ENCODE data around the gene MYPOP.

Gene MYPOP

GRCh38 chr19:45906221-45906620 lies 3.8 kb upstream of the MYPOP start:
- H2BK15ac ChIP-seq (ENCODE audit: low read length) = no peak overlapping the region
- H3K14ac ChIP-seq (ENCODE audit: low read length) = no peak overlapping the region
- H3K4me2 ChIP-seq (ENCODE audit: insufficient read depth, low read length, poor library complexity, severe bottlenecking) = no peak overlapping the region
- H3K18ac ChIP-seq (ENCODE audit: low read length) = no peak overlapping the region
- H2AK5ac ChIP-seq (ENCODE audit: low read depth, low read length) = no peak overlapping the region
- H3K27ac ChIP-seq (replicated peaks; ENCODE audit: low read length) = no peak overlapping the region
- no peak overlapping the region for H3K4me3 ChIP-seq (ENCODE audit: low read length in 2 of 2)
- H3K9ac ChIP-seq (ENCODE audit: low read depth, low read length, poor library complexity) = no peak overlapping the region
- H3K79me1 ChIP-seq (ENCODE audit: low read depth, low read length) = peaks cover 3% of the 10 kb centered on the region
- H2BK120ac ChIP-seq (ENCODE audit: low read depth, low read length) = no peak overlapping the region
- no peak overlapping the region for H2BK12ac ChIP-seq (ENCODE audit: low read length)
- H2BK5ac ChIP-seq (ENCODE audit: low read length) = no peak overlapping the region
- H3K4ac ChIP-seq (ENCODE audit: low read length) = no peak overlapping the region
- H3K36me3 ChIP-seq (replicated peaks in 1 of 2; ENCODE audit: control insufficient read depth in 2 of 2, insufficient read depth in 2 of 2, low read length in 2 of 2) = no peaks in the 10 kb centered on the region
- no CpG with 5 or more reads among the region's 3 CpGs for WGBS, 2 donors (ENCODE audit: extremely low coverage in 2 of 2, insufficient read length in 2 of 2, insufficient replicate concordance in 1 of 2)
- peaks cover 4 to 9% (median 5%) of the 10 kb centered on the region in 3 experiments for H3K27me3 ChIP-seq (ENCODE audit: control insufficient read depth in 3 of 3, insufficient read depth in 3 of 3, low read depth in 1 of 3, low read length in 3 of 3)
- H3K23ac ChIP-seq (ENCODE audit: low read depth, low read length, poor library complexity) = no peak overlapping the region
- H4K8ac ChIP-seq (ENCODE audit: low read depth, low read length) = no peak overlapping the region
- no peaks in the 10 kb centered on the region for H3K9me3 ChIP-seq (replicated peaks in 1 of 2; ENCODE audit: control insufficient read depth in 2 of 2, insufficient read depth in 1 of 2, low read depth in 1 of 2, low read length in 2 of 2)
- H3K4me1 ChIP-seq (ENCODE audit: control insufficient read depth in 2 of 2, insufficient read depth in 1 of 2, low read depth in 1 of 2, low read length in 2 of 2) = peaks cover 3 to 4% of the 10 kb centered on the region in 2 donors
- no peak for DNase-seq (ENCODE audit: low spot score)
- H2AFZ ChIP-seq (ENCODE audit: low read length) = no peak overlapping the region
- no peak overlapping the region for H4K91ac ChIP-seq (ENCODE audit: low read depth, low read length, poor library complexity)

GRCh38 chr19:45905011-45905410 lies 2.6 kb upstream of the MYPOP start:
- H2BK12ac ChIP-seq (ENCODE audit: low read length) = no peak overlapping the region
- no peak overlapping the region for H3K9ac ChIP-seq (ENCODE audit: low read depth, low read length, poor library complexity)
- H2AK5ac ChIP-seq (ENCODE audit: low read depth, low read length) = no peak overlapping the region
- H2BK5ac ChIP-seq (ENCODE audit: low read length) = no peak overlapping the region
- no peak overlapping the region for H4K8ac ChIP-seq (ENCODE audit: low read depth, low read length)
- no peak overlapping the region for H3K23ac ChIP-seq (ENCODE audit: low read depth, low read length, poor library complexity)
- no peak overlapping the region for H2BK120ac ChIP-seq (ENCODE audit: low read depth, low read length)
- H3K4me2 ChIP-seq (ENCODE audit: insufficient read depth, low read length, poor library complexity, severe bottlenecking) = no peak overlapping the region
- no peak overlapping the region for H3K4ac ChIP-seq (ENCODE audit: low read length)
- no peak for DNase-seq (ENCODE audit: low spot score)
- H4K91ac ChIP-seq (ENCODE audit: low read depth, low read length, poor library complexity) = no peak overlapping the region
- peaks cover 6 to 8% of the 10 kb centered on the region in 2 donors for H3K4me1 ChIP-seq (ENCODE audit: control insufficient read depth in 2 of 2, insufficient read depth in 1 of 2, low read depth in 1 of 2, low read length in 2 of 2)
- no CpG with 5 or more reads among the region's 10 CpGs for WGBS, 2 donors (ENCODE audit: extremely low coverage in 2 of 2, insufficient read length in 2 of 2, insufficient replicate concordance in 1 of 2)
- no peaks in the 10 kb centered on the region for H3K9me3 ChIP-seq (replicated peaks in 1 of 2; ENCODE audit: control insufficient read depth in 2 of 2, insufficient read depth in 1 of 2, low read depth in 1 of 2, low read length in 2 of 2)
- peaks cover 6% of the 10 kb centered on the region for H3K79me1 ChIP-seq (ENCODE audit: low read depth, low read length)
- no peak overlapping the region for H2BK15ac ChIP-seq (ENCODE audit: low read length)
- H3K4me3 ChIP-seq (ENCODE audit: low read length in 2 of 2) = no peak overlapping the region
- H3K27ac ChIP-seq (replicated peaks; ENCODE audit: low read length) = no peak overlapping the region
- no peak overlapping the region for H2AFZ ChIP-seq (ENCODE audit: low read length)
- no peak overlapping the region for H3K18ac ChIP-seq (ENCODE audit: low read length)
- no peak overlapping the region for H3K14ac ChIP-seq (ENCODE audit: low read length)
- H3K27me3 ChIP-seq (ENCODE audit: control insufficient read depth in 3 of 3, insufficient read depth in 3 of 3, low read depth in 1 of 3, low read length in 3 of 3) = peaks cover 3 to 19% (median 9%) of the 10 kb centered on the region in 3 experiments
- peaks cover 4 to 10% of the 10 kb centered on the region in 2 donors for H3K36me3 ChIP-seq (replicated peaks in 1 of 2; ENCODE audit: control insufficient read depth in 2 of 2, insufficient read depth in 2 of 2, low read length in 2 of 2)

DNA sequence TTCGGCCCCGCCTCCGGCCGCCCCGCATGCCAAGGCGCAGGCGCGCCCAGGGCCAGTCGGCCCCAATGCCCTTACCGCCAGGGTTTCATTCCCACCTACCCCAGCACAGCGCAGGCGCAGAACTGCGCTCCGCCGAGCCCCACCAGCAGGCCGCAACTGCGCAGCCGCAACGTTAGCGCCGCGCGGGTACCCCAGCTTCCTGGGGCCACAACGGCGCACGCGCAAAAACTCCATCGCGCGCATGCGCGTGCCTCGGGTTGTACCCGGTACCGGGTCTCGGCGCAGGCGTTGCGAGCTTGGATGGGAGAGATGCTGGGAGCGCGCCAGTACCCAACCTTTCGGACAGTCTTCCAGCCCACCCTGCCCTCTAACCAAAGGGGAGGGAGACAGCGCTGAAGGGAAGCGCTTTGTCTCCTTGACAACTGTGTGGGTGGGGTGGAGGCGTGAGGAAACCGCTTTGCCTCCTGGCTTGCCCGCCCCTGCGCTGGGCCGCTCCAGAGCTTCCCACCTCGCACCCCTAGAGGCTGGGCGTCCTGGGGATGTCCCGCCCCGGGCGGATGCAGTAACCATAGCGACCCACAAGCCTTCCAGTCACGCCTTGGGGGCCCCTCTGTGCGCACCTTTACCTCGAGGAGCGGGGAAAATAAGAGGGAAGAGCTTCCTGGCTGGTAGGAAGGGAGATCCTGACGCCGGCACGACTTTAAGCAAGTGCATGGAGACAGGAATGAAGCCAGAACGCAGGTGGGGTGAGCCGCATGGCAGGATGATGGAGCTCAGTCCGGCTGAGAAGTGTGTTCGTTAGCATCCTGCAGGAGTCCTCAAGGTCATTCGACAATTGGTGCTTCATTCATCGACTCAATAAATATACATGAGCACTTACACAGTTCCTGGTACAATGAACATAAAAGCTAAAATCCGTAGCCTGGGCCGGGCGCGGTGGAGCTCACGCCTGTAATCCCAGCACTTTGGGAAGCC lies 525 bp upstream of the MYPOP start:
- peak overlapping the region; percentile 97 for H3K27ac ChIP-seq (replicated peaks; ENCODE audit: low read length)
- peaks cover 6 to 8% of the 10 kb centered on the region in 2 donors for H3K4me1 ChIP-seq (ENCODE audit: control insufficient read depth in 2 of 2, insufficient read depth in 1 of 2, low read depth in 1 of 2, low read length in 2 of 2)
- H2BK15ac ChIP-seq (ENCODE audit: low read length) = no peak overlapping the region
- H4K8ac ChIP-seq (ENCODE audit: low read depth, low read length) = no peak overlapping the region
- H2BK12ac ChIP-seq (ENCODE audit: low read length) = no peak overlapping the region
- peak overlapping the region; percentile 82 for H3K23ac ChIP-seq (ENCODE audit: low read depth, low read length, poor library complexity)
- peak overlapping the region; percentile 96 for H3K18ac ChIP-seq (ENCODE audit: low read length)
- no peak overlapping the region for H4K91ac ChIP-seq (ENCODE audit: low read depth, low read length, poor library complexity)
- peaks cover 0 to 19% (median 9%) of the 10 kb centered on the region in 3 experiments for H3K27me3 ChIP-seq (ENCODE audit: control insufficient read depth in 3 of 3, insufficient read depth in 3 of 3, low read depth in 1 of 3, low read length in 3 of 3)
- H3K9ac ChIP-seq (ENCODE audit: low read depth, low read length, poor library complexity) = peak overlapping the region; percentile 89
- no peak overlapping the region for H3K14ac ChIP-seq (ENCODE audit: low read length)
- peak; percentile 99 for DNase-seq (ENCODE audit: low spot score)
- H2AK5ac ChIP-seq (ENCODE audit: low read depth, low read length) = peak overlapping the region; percentile 42
- H3K9me3 ChIP-seq (replicated peaks in 1 of 2; ENCODE audit: control insufficient read depth in 2 of 2, insufficient read depth in 1 of 2, low read depth in 1 of 2, low read length in 2 of 2) = no peaks in the 10 kb centered on the region
- H3K36me3 ChIP-seq (replicated peaks in 1 of 2; ENCODE audit: control insufficient read depth in 2 of 2, insufficient read depth in 2 of 2, low read length in 2 of 2) = peaks cover 8 to 30% of the 10 kb centered on the region in 2 donors
- no peak overlapping the region for H2BK120ac ChIP-seq (ENCODE audit: low read depth, low read length)
- H3K4me2 ChIP-seq (ENCODE audit: insufficient read depth, low read length, poor library complexity, severe bottlenecking) = peak overlapping the region; percentile 75
- H3K4me3 ChIP-seq (ENCODE audit: low read length in 2 of 2) = peak overlapping the region; percentile 79 to 81
- peak overlapping the region; percentile 96 for H2AFZ ChIP-seq (ENCODE audit: low read length)
- H3K79me1 ChIP-seq (ENCODE audit: low read depth, low read length) = peaks cover 6% of the 10 kb centered on the region
- H2BK5ac ChIP-seq (ENCODE audit: low read length) = peak overlapping the region; percentile 87
- no CpG with 5 or more reads among the region's 73 CpGs for WGBS, 2 donors (ENCODE audit: extremely low coverage in 2 of 2, insufficient read length in 2 of 2, insufficient replicate concordance in 1 of 2)
- H3K4ac ChIP-seq (ENCODE audit: low read length) = no peak overlapping the region

DNA sequence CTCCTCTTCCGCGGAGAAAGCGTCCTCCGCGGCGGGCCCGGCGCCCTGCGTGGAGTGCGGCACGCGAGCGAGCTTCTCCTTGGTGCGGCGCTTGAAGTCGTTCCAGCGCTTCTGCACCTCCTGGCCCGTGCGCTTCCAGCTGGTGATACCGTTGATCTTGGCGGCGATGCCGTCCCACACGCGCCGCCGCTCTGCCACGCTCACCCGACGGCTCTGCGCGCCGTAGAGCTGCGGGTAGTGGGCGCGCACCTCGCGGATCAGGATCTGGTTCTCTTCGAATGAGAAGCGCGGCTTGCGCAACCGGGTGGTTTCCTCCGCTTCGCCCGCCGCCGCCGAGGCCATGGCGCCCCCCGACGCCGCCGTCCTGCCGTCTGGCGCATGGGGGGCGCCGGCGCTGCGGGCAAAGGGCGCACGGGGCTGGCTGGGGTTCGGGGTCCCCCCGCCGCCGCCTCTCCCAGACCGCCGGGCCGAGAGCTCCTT lies 941 bp downstream of the MYPOP start:
- H3K23ac ChIP-seq (ENCODE audit: low read depth, low read length, poor library complexity) = peak overlapping the region; percentile 45
- no peaks in the 10 kb centered on the region for H3K9me3 ChIP-seq (replicated peaks in 1 of 2; ENCODE audit: control insufficient read depth in 2 of 2, insufficient read depth in 1 of 2, low read depth in 1 of 2, low read length in 2 of 2)
- H3K18ac ChIP-seq (ENCODE audit: low read length) = peak overlapping the region; percentile 90
- no peak overlapping the region for H3K4ac ChIP-seq (ENCODE audit: low read length)
- H3K4me1 ChIP-seq (ENCODE audit: control insufficient read depth in 2 of 2, insufficient read depth in 1 of 2, low read depth in 1 of 2, low read length in 2 of 2) = peaks cover 6 to 8% of the 10 kb centered on the region in 2 donors
- peaks cover 6% of the 10 kb centered on the region for H3K79me1 ChIP-seq (ENCODE audit: low read depth, low read length)
- no peak for DNase-seq (ENCODE audit: low spot score)
- H3K14ac ChIP-seq (ENCODE audit: low read length) = no peak overlapping the region
- no peak overlapping the region for H2BK15ac ChIP-seq (ENCODE audit: low read length)
- peak overlapping the region; percentile 91 for H2AFZ ChIP-seq (ENCODE audit: low read length)
- H3K4me3 ChIP-seq (ENCODE audit: low read length in 2 of 2) = peak overlapping the region; percentile 79 to 81
- H3K9ac ChIP-seq (ENCODE audit: low read depth, low read length, poor library complexity) = peak overlapping the region; percentile 82
- H2BK5ac ChIP-seq (ENCODE audit: low read length) = no peak overlapping the region
- H2BK12ac ChIP-seq (ENCODE audit: low read length) = no peak overlapping the region
- H2AK5ac ChIP-seq (ENCODE audit: low read depth, low read length) = peak overlapping the region; percentile 61
- peak overlapping the region; percentile 91 for H3K4me2 ChIP-seq (ENCODE audit: insufficient read depth, low read length, poor library complexity, severe bottlenecking)
- no peak overlapping the region for H3K27ac ChIP-seq (replicated peaks; ENCODE audit: low read length)
- peak overlapping the region; percentile 4 for H2BK120ac ChIP-seq (ENCODE audit: low read depth, low read length)
- H4K91ac ChIP-seq (ENCODE audit: low read depth, low read length, poor library complexity) = no peak overlapping the region
- no CpG with 5 or more reads among the region's 69 CpGs for WGBS, 2 donors (ENCODE audit: extremely low coverage in 2 of 2, insufficient read length in 2 of 2, insufficient replicate concordance in 1 of 2)
- H4K8ac ChIP-seq (ENCODE audit: low read depth, low read length) = no peak overlapping the region
- H3K36me3 ChIP-seq (replicated peaks in 1 of 2; ENCODE audit: control insufficient read depth in 2 of 2, insufficient read depth in 2 of 2, low read length in 2 of 2) = peaks cover 11 to 38% of the 10 kb centered on the region in 2 donors
- H3K27me3 ChIP-seq (ENCODE audit: control insufficient read depth in 3 of 3, insufficient read depth in 3 of 3, low read depth in 1 of 3, low read length in 3 of 3) = peaks cover 0 to 19% (median 9%) of the 10 kb centered on the region in 3 experiments

All from neuronal stem cell (in vitro differentiated cells).